Ishikawa (cell line): Measurements from ENCODE around the gene COX6A2.

Experiments used
- EGR1 ChIP-seq: IDR thresholded peaks from 2 replicates; pipeline ENCODE4 v1.6.1; 2012
- EP300 ChIP-seq: IDR thresholded peaks from 2 replicates; pipeline ENCODE4 v1.6.1; 2012; ENCODE audit warnings: borderline replicate concordance
- MAX ChIP-seq: IDR thresholded peaks from 2 replicates; pipeline ENCODE4 v1.6.1; 2012
- RAD21 ChIP-seq: IDR thresholded peaks from 2 replicates; pipeline ENCODE4 v1.6.1; 2012; ENCODE audit warnings: low read depth
- TCF12 ChIP-seq: IDR thresholded peaks from 2 replicates; pipeline ENCODE4 v1.6.1; 2012; ENCODE audit warnings: low read depth
- TEAD4 ChIP-seq: IDR thresholded peaks from 2 replicates; pipeline ENCODE4 v1.6.1; 2012

GRCh38 chr16:31380201-31380600 is 48.0 kb downstream of the COX6A2 start:
- TF ChIP-seq EGR1 (no peak), EP300 (no peak), TEAD4 (no peak), RAD21 (no peak), TCF12 (no peak), MAX (no peak)
